Activated CD8-positive, alpha-beta memory T cell treated with anti-CD3 and anti-CD28 coated beads for 36 hours (primary cell): Measurements from ENCODE around the gene RNF126. TPM values are rescaled to one million over a fixed set of nuclear protein-coding genes. Genes with fewer than 3 reads are reported as not detected.
"Not testable (repeated sequence)": the region's sequence is repeated elsewhere in the genome, so short reads cannot be mapped to it uniquely, and the experiment has no call there.

Experiments
- CTCF ChIA-PET: fragments of 350-600 bp; sonication (Branson Sonifier 250); formaldehyde crosslinking; loops from one replicate; lab custom pipeline; 2021; ENCODE audit warnings: antibody characterized with exemption; lab: Charles Lee
- POLR2A ChIA-PET: fragments of 350-600 bp; sonication (Branson Sonifier 250); formaldehyde crosslinking; loops from one replicate; lab custom pipeline; 2021; ENCODE audit warnings: antibody characterized with exemption; lab: Charles Lee
- total RNA-seq, 2 experiments: library from RNA; stranded (reverse); gene quantifications; one replicate each; pipeline ENCODE4 v1.2.3, GENCODE V29; 2021

RNF126 gene
- total RNA-seq, 2 experiments from 2014 or later, result 104 to 110 TPM

- ChIA-PET CTCF (interaction anchor here (1.4 kb wide), 1 partner anchor 102 kb away, joined by 3 read pairs; the partner anchor contains the start of gene BSG), POLR2A (no interaction called here)
Measured at GRCh38 chr19:674282-675151, 11.5 kb upstream of the RNF126 start.

- POLR2A ChIA-PET, result no interaction called here
- CTCF ChIA-PET, result interaction anchor here (1.0 to 1.3 kb wide), 2 partner anchors 10 to 64 kb away, joined by 3 read pairs; no protein-coding TSS in a partner anchor
Measured at GRCh38 chr19:670609-671075, 7.6 kb upstream of the RNF126 start.

- POLR2A ChIA-PET, CTCF ChIA-PET: not testable (repeated sequence)
Measured at GRCh38 chr19:668675-669434, 5.8 kb upstream of the RNF126 start.

- POLR2A ChIA-PET, result not testable (repeated sequence)
- CTCF ChIA-PET, result interaction anchor here (2.9 kb wide), 1 partner anchor 67 kb away, joined by 8 read pairs; no protein-coding TSS in a partner anchor
Measured at GRCh38 chr19:666985-667573, 4.1 kb upstream of the RNF126 start.

GRCh38 chr19:664913-665443 is 2.0 kb upstream of the RNF126 start:
- ChIA-PET CTCF (interaction anchor here (0.7 to 2.9 kb wide), 3 partner anchors 12 to 74 kb away, joined by 3 to 8 read pairs (median 6); no protein-coding TSS in a partner anchor), POLR2A (interaction anchor here (0.6 kb wide), 1 partner anchor 91 kb away, joined by 8 read pairs; no protein-coding TSS in a partner anchor)

GRCh38 chr19:663682-664117 is 686 bp upstream of the RNF126 start:
- ChIA-PET CTCF (interaction anchor here (0.7 to 1.9 kb wide), 5 partner anchors 52 to 131 kb away, joined by 3 to 14 read pairs (median 3); no protein-coding TSS in a partner anchor), POLR2A (interaction anchor here (0.7 to 1.9 kb wide), 4 partner anchors 14 to 92 kb away, joined by 4 to 17 read pairs (median 7); partner anchors contain the start of gene FSTL3)

GRCh38 chr19:662207-662961 is 630 bp downstream of the RNF126 start:
- POLR2A ChIA-PET, result interaction anchor here (1.7 to 1.9 kb wide), 3 partner anchors 15 to 72 kb away, joined by 4 to 17 read pairs (median 10); partner anchors contain the start of gene FSTL3
- CTCF ChIA-PET, result interaction anchor here (0.8 to 1.9 kb wide), 3 partner anchors 71 to 130 kb away, joined by 3 to 14 read pairs (median 4); no protein-coding TSS in a partner anchor

GRCh38 chr19:661427-662196 is 1.4 kb downstream of the RNF126 start:
- ChIA-PET CTCF (interaction anchor here (0.8 to 1.4 kb wide), 5 partner anchors 12 to 151 kb away, joined by 3 to 4 read pairs (median 3); no protein-coding TSS in a partner anchor), POLR2A (interaction anchor here (1.2 kb wide), 1 partner anchor 50 kb away, joined by 7 read pairs; no protein-coding TSS in a partner anchor)

- POLR2A ChIA-PET, result interaction anchor here (0.6 to 1.2 kb wide), 2 partner anchors 10 to 49 kb away, joined by 7 to 13 read pairs; no protein-coding TSS in a partner anchor
- CTCF ChIA-PET, result interaction anchor here (0.8 to 2.1 kb wide), 8 partner anchors 12 to 150 kb away, joined by 3 to 5 read pairs (median 3); no protein-coding TSS in a partner anchor
Measured at GRCh38 chr19:660793-661426, 2.1 kb downstream of the RNF126 start.

GRCh38 chr19:658916-659839 is 3.8 kb downstream of the RNF126 start:
- ChIA-PET CTCF (interaction anchor here (1.3 to 2.1 kb wide), 3 partner anchors 20 to 78 kb away, joined by 3 to 5 read pairs (median 3); no protein-coding TSS in a partner anchor), POLR2A (interaction anchor here (0.5 to 1.3 kb wide), 2 partner anchors 8 to 27 kb away, joined by 5 to 10 read pairs; no protein-coding TSS in a partner anchor)

- ChIA-PET POLR2A (no interaction called here), CTCF (interaction anchor here (1.3 kb wide), 1 partner anchor 76 kb away, joined by 3 read pairs; no protein-coding TSS in a partner anchor)
Measured at GRCh38 chr19:658059-658839, 4.8 kb downstream of the RNF126 start.

- ChIA-PET POLR2A (no interaction called here), CTCF (no interaction called here)
Measured at GRCh38 chr19:657611-658010, 5.4 kb downstream of the RNF126 start.

GRCh38 chr19:656751-657559 is 6.1 kb downstream of the RNF126 start:
- CTCF ChIA-PET, result no interaction called here

More at GRCh38 chr19:656751-657559, 6.1 kb downstream of the RNF126 start:
- POLR2A ChIA-PET, result no interaction called here
